Measurements from ENCODE around the gene TCN2.

DNA sequence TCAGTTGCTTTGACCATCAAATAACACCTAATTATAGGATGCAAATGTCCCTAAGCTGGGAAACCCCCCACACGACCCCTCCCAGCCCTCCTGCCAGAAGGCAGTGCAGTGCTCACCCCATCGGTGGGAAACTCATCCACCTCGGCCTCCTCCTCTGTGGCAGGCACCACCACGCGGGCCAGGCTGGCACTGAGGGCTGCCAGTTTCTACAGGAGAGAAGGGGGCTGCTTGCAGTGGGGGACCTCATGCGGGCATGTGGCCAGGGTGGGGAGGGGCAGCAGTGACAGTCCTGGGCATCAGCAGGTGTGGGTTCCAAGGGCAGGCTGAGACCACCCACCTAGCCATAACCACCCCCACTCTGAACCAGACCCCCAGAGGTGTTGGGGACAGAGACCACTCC, 26.1 kb upstream of the TCN2 start:
- TF ChIP-seq, protein P1, sequence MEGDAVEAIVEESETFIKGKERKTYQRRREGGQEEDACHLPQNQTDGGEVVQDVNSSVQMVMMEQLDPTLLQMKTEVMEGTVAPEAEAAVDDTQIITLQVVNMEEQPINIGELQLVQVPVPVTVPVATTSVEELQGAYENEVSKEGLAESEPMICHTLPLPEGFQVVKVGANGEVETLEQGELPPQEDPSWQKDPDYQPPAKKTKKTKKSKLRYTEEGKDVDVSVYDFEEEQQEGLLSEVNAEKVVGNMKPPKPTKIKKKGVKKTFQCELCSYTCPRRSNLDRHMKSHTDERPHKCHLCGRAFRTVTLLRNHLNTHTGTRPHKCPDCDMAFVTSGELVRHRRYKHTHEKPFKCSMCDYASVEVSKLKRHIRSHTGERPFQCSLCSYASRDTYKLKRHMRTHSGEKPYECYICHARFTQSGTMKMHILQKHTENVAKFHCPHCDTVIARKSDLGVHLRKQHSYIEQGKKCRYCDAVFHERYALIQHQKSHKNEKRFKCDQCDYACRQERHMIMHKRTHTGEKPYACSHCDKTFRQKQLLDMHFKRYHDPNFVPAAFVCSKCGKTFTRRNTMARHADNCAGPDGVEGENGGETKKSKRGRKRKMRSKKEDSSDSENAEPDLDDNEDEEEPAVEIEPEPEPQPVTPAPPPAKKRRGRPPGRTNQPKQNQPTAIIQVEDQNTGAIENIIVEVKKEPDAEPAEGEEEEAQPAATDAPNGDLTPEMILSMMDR (IDR thresholded peaks at IDR 0.05): no peak
- TF ChIP-seq EZH2 (IDR thresholded peaks at IDR 0.05): no peak
- TF ChIP-seq EZH2phosphoT487 (IDR thresholded peaks at IDR 0.05): no peak

Data from neural progenitor cell (in vitro differentiated cells).